GM12872 (cell line): Measurements from ENCODE around the gene RAB3B.

Experiments
- CTCF ChIP-seq: IDR thresholded peaks from 3 replicates; pipeline ENCODE4 v1.5.1; 2011; ENCODE audit warnings: low read depth, mild to moderate bottlenecking, low read length, moderate library complexity; ENCODE audit not compliant: insufficient read depth

The RAB3B gene

GRCh38 chr1:51878308-51878615, 112.2 kb downstream of the RAB3B start:
- no peak for TF ChIP-seq CTCF

GRCh38 chr1:51877434-51878307, 112.8 kb downstream of the RAB3B start:
- TF ChIP-seq CTCF: no peak

- no peak for TF ChIP-seq CTCF
Observed at GRCh38 chr1:51875836-51876235, 114.7 kb downstream of the RAB3B start.

GRCh38 chr1:51875291-51875772, 115.2 kb downstream of the RAB3B start:
- no peak for TF ChIP-seq CTCF

GRCh38 chr1:51871351-51871975, 119.0 kb downstream of the RAB3B start:
- no peak for TF ChIP-seq CTCF

GRCh38 chr1:51870603-51871350, 119.7 kb downstream of the RAB3B start:
- TF ChIP-seq CTCF: no peak
